GM12865 (cell line): ENCODE data around the gene DUOX1.
A peak's percentile ranks its signal among the peaks of the same experiment; 100 is the strongest.
"Not testable (repeated sequence)": the region's sequence is repeated elsewhere in the genome, so short reads cannot be mapped to it uniquely, and the experiment has no call there.

Source experiments
- DNase-seq: peaks from one replicate; pipeline ENCODE4 v3.0.0; 2010; ENCODE audit warnings: low read depth
- H3K4me3 ChIP-seq: 2 replicates; pipeline ENCODE4 v1.5.1; 2011; ENCODE audit warnings: mild to moderate bottlenecking, low read depth, low read length, control low read depth
- TF ChIP-seq, protein P1 (sequence below): IDR thresholded peaks from 2 replicates; pipeline ENCODE4 v1.5.1; 2011; ENCODE audit warnings: low read length, control low read depth, low read depth, inconsistent platforms; ENCODE audit not compliant: insufficient read depth; ENCODE audit errors: missing control alignments

The DUOX1 gene

DNA sequence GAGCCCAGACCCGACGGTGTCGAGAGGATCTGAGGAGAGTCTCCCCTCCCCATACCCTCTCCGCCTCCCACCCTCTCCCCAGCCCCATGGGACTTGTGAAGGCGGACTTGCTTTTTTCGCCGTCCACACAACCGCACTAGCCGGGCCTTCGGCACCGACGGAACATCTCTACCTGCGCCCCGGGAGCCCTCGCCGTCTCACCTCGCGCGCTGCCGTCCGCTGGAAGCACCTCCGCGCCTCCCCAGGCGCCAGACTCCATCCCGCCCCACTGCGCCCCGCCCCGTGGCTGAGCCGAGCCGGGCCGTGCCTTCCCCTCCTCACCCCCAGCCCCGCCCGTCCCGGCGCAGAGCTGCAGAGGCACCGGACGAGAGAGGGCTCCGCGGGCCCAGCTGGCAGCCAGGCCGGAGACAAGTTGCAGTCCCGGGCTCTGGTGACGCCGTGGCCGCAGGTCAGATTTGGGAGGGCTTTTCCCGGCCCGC lies at the start of gene DUOX1, which contains the start of gene DUOXA1:
TSS of gene DUOX1 (plus strand) at position 344 of the 479 bp plus-strand sequence. CDS start 1,973 bp downstream, outside the sequence.
TSS of gene DUOXA1 (minus strand) at position 229 of the 479 bp plus-strand sequence. CDS start 6,865 bp downstream, outside the sequence.
- TF ChIP-seq, protein P1, sequence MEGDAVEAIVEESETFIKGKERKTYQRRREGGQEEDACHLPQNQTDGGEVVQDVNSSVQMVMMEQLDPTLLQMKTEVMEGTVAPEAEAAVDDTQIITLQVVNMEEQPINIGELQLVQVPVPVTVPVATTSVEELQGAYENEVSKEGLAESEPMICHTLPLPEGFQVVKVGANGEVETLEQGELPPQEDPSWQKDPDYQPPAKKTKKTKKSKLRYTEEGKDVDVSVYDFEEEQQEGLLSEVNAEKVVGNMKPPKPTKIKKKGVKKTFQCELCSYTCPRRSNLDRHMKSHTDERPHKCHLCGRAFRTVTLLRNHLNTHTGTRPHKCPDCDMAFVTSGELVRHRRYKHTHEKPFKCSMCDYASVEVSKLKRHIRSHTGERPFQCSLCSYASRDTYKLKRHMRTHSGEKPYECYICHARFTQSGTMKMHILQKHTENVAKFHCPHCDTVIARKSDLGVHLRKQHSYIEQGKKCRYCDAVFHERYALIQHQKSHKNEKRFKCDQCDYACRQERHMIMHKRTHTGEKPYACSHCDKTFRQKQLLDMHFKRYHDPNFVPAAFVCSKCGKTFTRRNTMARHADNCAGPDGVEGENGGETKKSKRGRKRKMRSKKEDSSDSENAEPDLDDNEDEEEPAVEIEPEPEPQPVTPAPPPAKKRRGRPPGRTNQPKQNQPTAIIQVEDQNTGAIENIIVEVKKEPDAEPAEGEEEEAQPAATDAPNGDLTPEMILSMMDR = no peak
- H3K4me3 ChIP-seq = no peak within 1 kb of the TSS
- no peak for DNase-seq

DNA sequence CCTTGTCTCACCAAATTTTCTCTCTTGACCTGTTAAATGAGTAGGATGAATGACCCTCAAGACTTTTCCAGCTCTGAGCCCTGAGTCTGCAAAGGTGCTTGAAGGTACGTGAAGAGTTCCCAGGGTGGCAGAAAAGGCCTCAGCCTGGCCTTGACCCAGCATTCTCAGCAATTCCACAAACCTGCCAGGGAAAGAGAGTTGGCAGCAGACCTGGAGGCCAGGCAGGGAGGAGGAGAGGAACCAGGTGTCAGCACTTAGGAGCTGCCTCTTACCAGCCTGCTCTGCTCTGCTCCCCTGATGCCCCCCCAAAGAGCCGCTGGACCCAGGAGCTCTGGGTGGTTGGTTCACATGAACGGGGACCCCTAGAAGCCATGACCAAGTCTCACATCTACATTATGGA lies 49.2 kb upstream of the DUOX1 start:
- not testable (repeated sequence) for H3K4me3 ChIP-seq, DNase-seq

DNA sequence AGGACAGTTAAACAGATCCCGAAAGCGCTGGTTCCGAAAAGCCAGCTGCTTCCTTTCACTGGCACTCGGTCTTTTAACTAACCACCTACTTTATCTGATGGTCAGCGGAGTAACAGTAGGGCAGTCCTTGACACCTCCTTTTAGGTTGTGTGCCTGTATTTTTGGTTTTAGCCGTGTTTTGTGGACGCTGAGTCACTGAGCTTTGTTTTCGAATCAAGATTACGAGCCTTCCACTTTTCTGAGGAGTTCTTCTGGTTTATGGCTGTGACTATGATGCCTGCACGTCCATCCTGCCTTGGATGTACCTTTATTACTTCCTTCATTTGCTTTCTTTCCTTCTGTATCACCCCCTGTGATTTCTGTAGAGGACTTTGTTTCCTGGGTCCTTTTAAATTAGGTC lies 47.4 kb upstream of the DUOX1 start:
- H3K4me3 ChIP-seq, DNase-seq: not testable (repeated sequence)

DNA sequence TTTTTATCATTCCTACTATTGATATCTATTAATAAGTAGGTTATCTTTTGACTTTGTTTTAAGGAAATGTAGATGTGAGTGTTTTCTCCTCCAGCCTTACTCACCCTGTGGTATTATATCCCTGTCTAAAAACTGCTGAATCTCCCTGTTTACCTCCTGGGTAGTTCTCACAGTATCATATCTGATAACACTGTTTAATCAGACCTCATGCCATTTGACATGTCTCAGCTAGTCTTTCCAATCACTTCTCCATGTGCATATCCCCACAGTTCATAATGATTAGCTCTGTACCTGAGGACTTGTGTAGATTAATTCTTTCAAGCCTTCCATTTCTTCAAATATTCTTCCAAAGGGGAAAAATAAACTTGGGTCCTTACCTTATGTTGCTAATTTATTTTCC lies 46.6 kb upstream of the DUOX1 start:
- TF ChIP-seq, protein P1 = no peak
- no peak overlapping the region for H3K4me3 ChIP-seq
- DNase-seq = no peak

DNA sequence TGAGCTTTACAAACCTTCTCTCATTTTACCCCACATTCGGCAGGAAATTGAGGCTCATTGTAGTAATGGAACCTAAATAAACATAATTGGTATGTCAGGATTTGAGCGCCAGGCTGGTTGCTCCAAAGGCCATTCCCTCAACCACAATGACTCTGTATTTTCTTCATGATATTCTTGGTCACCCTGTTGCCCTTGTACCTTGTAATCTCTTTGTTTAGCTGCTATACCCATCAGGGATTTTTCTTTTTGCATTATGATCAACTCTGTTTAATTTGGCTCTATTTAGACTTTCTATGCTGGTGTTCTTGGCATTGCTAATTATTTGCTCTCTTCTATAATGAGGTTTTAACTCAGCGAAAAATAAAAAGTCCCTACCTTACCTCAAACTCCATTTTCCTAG lies 45.6 kb upstream of the DUOX1 start:
- DNase-seq = no peak
- TF ChIP-seq, protein P1 = no peak
- no peak overlapping the region for H3K4me3 ChIP-seq

DNA sequence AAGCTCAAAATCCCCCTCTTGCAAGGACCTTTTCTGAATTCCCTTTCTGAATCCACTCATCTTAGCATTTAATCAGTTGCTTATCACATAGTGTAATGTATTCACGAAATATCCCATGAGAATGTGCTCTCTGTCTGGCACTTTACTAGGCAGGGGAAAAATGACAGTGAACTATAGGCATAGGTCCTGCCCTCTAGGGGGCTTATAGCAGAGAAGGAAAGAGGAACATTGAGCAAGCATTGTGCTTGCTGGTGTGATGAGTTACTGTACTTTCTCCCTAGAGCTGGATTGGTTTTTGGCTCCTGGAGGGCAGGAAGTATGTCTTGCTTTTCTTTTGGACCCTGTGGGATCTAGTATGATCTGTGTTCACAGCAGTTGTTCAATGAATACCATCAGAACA lies 42.3 kb upstream of the DUOX1 start:
- H3K4me3 ChIP-seq = no peak overlapping the region
- no peak for DNase-seq
- TF ChIP-seq, protein P1 = peak; percentile 11

DNA sequence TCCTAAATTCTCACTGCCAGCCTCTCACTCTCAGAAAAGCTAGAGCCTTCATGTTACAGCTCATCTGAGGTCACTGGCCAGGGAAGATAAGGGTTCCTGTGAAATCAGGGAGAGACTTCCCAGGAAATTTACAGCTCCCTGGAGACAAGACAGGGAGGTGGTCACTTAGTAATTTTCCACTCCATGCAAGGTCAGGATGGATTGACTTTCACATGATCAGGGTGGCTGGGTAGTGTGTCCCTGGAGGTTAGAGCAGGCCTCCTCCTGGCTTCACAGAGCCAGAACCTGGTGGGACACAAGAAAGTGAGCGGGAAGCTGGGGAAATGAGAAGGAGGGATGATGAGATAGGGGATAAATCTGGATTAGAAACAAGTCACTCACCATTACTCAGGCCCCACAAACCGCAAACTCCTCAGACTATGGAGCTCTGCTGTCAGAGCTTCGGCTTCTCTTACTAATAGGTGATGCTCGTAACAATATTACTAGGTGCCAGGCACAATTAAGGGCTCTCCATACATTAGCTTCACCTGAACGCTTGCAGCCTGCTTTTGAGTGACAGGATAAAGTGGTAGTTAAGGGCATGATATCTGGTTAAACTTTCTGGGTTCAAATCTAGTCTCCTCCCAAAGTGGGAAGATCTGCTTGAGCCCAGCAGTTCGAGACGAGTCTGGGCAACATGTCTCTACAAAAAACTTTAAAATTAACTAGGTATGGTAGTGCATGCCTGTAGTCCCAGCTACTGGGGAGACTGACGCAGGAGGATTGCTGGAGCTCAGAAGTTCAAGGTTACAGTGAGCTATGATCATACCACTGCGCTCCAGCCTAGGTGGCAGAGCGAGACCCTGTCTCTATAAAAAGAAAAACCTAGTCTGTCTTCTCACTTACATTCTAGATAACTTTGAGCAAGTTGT lies 40.7 kb upstream of the DUOX1 start:
- H3K4me3 ChIP-seq = no peak overlapping the region
- no peak for DNase-seq
- TF ChIP-seq, protein P1 = no peak
